GM18502 (cell line): Measurements from ENCODE around the gene PAX8.

Experiments
- ATAC-seq: cut with Tn5 transposase; IDR thresholded peaks from one replicate; pipeline ENCODE4 v1.9.1; 2021; ENCODE audit warnings: mild to moderate bottlenecking; ENCODE audit not compliant: unreplicated experiment, poor library complexity

Gene PAX8

DNA sequence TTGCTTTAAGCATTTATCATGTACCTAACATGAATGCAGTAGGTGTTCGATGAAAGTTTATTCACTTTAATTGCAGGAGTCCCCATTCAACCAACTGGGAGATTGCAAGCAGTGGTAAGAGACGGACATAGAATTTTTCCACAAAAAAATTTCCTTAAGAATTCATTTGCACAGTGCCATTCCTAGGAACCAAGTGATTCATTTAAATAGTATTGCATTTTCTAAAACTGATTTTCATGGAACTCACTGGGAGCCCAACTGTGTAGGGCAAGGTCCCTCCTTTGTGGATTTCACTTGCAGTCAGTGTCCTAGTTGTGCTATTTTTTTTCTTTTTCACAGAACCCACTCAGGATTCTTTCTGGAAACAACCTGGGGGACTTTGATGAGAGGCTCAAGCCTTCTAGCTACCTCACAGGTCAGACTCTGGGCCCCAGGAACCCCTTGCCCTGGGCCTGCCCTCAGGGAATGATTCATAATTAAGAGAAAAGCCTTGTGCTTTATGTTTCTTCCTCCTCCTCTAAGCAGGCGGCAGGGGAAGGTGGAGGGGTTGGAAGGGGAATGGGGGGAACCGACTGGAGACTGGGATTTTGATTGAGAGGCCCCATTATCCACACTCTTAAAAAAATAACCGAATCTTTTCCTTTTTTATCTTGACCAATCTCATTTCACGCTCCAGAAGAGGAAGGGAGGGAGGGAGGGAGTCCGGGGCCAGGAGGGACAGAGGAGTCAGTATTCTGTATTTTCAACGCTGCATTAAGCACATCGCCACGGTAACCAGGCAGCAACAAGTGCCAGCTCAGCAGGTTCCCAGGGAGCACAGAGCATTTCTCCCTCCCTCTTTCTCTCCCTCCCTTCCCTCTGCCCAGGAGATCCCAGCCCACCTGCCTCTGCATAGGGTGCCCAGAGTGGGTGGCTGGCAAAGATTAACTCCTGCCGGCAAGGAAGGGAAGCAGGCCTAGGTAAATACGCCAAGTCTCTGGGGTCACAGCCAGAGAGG is 53.2 kb downstream of the PAX8 start:
- ATAC-seq: no peak

DNA sequence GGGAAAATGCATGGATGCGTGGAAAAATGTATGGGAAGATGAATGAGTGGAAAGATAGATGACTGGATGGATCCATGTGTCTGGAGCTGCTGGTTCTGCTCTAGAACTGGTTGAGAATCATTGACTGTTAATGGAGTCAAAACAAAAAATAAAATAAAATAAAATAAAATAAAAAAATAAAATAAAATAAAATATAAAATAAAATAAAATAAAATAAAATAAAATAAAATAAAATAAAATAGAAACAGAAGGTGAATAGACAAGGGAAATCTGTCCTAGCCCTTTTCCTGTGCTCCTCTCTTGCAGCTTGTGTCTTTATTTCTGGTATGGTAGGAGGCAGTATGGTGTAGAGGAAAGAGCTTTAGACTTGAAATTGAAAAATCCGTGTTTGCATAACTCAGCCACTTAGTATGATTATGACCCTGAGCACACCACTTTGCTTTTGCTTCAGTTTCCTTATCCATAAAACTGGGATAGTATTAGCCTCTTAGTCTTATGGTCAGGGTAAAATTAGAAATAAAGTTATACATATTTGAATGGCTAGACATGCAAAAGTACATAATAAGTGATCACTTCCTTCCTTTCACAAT is 54.0 kb downstream of the PAX8 start:
- ATAC-seq: no peak

DNA sequence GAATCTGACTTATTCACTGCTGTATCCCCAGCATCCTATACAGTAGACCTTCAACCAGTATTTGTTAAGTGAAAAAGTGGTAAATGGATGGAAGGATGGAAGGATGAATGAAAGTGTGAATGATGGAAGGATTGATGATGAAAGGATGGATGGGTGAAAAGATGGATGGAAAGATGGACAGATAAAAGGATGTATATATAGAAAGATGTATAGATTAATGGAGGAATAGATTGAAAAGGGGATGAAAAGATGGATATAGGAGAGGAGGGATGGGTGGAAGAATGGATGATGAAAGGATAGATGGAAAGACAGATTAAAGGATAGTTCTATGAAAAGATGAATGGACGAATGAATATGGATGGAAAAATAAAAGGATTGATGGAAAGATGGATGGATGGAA is 54.9 kb downstream of the PAX8 start:
- no peak for ATAC-seq

DNA sequence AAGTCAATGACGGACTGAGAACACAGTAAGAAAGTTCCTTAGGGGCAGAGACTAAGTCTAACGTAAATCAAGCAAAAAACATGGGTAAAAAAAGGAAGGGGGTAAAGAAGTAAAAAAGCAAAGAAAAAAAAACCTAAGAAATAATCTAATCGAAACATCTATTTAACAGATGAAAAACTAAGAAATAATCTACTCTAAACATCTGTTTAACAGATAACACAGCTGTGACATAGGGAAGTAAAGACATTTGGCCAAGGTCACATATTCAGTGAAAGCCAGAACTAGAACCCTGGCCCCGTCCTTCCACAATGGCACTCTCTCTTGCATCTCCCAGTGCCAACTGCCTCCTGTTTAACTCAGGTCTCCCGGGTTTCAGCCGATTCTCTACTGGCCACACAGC is 56.9 kb downstream of the PAX8 start:
- no peak for ATAC-seq

DNA sequence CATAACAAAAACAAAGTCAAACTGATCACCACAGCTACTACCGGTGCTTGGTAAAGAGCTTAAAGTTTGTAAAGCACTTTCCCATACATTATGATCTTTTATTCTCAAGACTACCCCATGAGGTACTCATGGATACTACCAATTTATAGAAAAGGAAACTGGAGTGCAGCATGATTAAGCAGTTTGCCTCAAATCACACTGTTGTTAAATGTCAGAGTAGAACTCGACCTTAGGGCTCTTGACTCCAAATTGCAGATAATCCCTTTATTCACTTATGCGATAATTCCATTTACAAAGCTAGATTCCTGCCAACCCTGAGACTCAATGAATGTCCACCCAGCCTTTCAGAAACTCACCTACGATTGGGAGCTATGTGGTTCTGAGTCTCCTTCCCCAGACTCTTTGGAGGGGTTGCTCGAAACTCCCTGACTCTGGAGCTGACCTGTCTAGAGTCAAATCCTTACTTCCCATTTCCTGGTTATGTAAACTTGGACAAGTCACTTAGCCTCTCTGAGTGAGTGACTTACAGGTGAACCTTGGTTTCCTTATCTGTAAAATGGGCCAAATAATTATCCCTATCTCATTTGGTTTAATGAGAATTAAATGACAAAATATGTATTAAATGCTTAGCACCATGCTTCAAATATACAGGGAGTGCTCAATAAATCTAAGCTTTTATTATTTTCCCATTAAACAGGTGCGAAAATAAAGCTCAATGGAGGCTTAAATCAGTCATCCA is 57.6 kb downstream of the PAX8 start:
- no peak for ATAC-seq

DNA sequence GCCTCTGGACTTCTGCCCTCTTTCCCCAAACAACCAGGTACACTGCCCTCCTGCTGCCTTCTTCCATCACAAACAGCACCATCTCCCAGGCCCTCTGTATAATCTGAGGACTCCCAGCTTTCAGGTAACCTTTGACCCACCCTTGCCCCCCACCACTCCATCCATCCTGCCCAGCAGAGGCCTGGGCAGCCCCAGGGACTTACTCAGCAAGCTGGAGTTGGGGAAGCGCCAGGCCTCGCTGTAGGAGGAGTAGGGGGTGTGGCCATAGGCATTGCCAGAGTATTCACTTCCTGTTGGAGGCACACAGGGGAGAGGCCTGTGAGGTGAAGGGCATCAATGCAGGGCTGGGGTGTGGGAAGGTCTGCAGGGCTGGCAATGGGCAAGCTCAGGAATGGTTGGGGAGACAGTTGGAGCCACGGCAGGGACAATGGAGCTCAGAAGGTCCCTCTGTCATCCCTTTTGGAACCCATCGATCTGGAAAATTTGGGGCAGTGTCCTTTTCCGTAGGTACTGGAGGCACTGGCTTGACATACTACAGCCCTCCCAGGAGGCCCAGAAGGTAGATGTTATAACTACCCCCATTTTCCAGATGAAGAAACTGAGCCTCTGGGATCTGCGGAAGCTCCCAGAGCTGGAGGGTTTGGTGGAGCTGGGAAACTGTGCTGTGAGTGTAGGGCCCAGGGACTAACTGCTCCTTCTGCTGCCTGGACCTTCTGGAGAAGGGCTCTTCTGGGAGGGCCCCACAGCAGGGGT is 58.7 kb downstream of the PAX8 start:
- no peak for ATAC-seq

DNA sequence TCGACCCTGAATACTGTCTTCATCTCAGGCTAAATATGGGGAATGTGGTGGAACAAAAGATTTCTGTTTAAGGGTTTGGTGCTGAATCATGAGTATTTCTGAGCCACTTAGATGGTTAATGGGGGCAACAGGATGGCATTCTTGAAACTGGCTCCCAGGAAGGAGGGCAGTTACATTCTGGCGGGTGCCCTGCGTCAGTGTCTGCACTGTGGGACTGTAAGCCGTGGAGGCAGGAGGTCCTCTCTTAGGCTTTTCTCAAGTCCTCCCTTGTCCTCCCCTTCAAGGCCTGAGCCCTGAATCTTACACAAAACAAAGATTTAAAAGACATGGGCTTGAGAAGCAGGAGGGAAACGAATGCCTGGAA is 59.2 kb downstream of the PAX8 start:
- no peak for ATAC-seq

DNA sequence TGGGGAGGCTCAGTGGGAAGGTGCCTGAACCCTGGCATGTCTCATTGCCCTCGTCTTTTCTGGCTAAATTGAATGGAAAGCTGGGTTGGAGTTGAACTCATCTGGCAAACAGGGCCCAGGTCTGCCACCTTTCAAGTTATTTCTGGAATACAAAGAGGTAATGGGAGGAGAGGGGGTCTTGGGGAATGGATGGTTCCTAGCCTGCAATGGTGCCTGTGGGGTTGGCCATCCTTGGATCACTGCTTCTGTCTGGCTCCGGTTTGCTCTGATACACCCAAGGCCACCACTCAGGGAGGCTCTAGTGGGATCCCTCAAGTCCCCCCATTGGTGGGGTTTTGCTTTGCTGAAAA is 59.7 kb downstream of the PAX8 start:
- no peak for ATAC-seq

DNA sequence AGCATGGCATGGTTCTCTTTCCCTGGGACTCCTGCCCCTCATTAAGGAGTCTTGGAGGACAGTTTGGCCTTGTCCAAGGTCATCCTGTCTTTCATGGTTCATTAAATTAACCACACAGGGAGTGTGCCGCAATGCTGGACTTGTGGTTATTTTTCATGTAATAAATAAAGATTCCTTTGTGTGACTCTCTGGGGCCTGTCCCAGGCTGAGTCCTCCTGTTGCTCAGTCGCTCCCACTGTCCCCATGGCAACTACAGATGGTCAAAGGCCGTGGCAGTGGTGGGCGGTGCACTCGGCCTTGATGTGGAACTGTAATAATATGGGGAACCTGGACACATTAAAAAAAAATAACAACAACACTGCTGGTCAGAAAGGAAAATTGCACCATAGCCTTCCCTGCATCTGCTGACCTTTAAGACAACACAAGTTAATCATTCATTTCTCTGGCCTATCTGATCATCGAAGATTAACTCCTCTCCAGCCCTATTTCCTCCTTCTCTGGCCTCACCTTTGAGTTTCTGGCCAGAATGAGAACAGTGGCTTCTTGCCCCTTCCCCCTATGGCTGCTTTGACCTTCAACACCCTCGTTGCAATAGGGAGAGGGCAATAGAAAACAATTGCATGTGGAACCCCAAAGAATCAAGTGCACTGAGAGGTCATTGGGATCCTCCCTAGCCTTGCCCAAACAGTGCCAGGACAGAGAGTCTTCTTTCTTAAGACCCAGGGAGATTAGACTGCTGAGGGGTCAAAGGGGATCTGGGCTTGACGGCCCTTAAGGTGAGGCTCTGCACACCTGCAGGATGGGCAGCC is 60.2 kb downstream of the PAX8 start:
- no peak for ATAC-seq

DNA sequence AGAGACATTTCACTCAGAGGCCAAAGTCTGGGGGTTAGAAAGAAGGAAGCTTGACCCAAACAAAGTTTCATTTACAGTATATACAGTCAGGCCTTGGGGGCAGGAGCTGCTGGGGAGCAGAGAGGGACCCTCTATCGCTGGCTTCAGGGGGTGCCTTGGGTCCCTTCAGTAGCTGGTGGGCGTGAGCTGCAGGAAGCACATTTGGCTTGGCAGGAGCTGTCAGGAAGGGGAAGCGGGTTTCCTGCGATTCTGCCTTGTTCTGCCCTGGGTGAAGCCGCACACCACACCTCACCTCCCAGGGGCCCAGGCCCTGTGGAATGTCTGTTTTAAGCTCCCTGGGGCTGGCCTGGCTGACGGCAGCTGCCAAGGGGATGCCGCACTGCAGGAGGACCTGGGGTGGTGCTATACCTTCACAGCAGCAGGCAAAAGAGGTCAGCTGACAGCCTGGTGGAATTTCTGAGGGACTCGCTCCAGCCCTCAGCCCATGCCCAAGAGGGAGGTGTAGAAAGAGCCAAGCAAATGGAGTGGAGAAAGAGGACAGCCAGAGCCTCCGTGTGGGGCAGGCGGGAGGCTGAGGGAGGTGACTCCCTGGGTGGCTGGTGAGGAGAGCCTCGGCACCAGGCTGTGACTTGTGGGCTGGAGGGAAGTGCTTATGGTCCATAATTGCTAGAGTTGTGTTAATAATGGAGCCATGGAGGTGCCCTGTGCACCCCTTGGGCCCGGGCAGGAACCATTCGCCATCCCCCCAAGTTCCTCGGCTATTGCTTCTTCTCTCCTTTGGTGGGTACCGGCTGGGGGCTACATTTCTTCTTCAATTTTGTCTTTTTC is 61.1 kb downstream of the PAX8 start:
- ATAC-seq: no peak

DNA sequence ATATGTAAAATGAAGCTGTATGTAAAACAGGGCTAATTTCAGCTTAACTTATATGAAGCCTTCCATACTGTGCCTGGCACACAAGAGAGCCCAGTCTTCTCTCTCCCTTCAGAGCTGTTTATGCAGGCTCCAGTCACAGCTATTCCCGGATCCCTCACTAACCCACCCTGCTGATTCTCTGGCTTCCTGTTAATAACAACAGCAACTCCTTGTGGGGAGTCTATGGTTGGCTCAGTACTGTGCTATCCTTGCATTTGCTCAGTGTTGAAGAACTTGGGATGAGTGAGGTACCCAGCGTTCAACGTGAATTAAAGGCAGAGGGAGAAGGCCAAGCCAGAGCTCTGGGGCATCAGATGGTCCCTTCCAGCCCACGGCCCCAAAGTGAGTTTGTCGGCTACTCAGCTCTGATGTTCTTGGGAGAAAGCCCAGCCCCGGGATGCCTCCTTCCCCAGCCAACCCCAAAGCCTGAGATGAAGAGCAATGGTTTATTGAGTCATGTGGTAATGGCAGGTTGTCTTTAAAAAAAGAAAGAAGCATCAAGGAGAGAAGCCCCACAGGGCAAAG is 61.7 kb downstream of the PAX8 start:
- ATAC-seq: no peak

DNA sequence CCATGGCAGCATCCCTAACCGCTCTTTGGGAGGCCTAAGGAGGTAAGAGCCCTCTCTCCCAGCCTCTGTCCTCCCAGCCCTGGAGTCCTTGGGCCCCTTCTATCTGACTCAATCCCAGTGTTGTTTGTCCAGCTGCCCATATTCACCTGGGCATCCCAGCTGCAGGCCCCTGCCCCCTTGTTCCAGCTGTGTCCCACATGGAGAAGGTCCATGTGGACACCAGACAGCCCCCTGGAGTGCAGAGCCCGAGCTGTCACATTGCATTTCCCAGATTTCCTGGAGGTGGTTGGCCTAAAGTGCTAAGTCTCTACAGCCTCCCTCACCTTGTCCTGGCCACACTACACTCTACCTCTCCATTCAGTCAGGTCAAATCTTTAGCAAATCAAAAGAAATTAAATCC is 62.4 kb downstream of the PAX8 start:
- no peak for ATAC-seq

DNA sequence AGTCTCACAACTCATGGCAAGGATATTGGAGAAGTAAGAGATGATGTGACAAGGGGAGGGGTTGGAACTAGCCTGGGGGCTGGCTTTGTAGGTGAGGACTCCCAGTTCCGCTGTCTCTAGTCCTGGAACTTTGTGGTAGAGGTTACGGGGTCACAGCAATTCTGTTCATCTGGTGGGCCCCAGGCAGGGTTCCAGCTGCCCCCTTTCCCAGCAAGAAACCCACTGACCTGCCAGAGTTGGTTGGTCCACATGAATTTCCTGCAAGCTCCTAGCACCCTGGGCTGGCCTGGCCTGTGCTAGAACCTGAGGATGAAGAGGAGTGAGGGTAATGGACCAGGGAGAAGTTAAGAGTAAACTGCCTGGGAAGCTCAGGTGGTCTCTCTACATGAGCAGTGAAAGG is 63.7 kb downstream of the PAX8 start:
- no peak for ATAC-seq

DNA sequence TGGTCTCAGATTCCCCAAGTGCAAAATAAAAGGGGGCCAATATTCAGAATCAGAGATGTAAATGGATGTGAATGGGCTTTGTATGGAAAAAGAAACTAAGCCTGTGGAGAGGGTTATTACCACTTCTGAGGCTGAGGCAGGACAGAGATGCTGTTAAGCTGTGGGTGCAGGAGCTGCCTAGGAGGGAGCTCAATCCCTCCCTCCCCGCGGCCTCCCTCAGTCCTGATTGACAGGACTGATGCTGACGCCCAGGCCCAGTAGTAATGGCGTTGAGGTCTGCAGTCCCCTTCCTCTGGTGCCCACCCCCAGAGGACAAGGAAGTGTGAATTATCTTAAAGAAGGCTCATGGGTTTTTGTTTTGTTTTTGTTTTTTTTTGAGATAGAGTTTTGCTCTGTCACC is 64.6 kb downstream of the PAX8 start:
- no peak for ATAC-seq

DNA sequence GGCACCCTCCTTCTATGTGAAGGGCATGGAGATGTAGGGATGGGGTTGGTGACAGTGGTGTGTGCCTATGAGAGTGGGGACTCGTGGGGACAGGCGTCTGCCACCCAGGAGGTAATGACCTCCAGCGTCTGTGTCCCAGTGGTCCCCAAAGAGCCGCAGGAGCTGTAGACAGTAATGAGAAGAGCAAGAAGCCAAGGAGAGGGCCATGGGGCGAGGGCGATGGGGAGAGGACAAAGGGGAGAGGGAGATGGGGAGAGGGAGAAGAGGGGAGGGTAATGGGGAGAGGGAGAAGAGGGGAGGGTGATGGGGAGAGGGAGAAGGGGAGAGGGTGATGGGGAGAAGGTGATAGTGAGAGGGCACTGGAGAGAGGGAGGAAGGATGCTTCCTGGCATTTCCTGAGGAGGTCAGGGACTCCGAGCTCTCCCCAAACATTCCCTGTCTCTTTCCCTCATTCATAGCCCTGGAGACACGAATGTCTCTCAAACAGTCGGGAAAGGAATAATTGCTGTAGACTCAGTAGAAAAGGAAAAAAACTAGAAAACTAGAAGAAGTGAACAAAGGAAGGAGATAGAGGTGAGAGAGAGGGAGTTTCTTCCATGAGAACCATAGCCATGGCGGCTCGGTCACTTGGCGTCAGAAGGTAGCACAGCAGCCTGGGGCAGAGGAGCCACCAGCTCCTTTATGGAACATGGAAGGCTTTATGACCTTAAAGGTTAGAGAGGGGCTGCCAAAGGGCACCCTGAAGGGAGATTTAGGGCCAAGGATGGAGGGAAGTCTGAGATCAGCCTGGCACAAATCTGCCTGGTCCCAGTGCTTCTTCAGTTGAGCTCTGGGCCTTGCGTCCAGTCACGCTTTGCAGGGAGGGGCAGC is 65.4 kb downstream of the PAX8 start:
- no peak for ATAC-seq

DNA sequence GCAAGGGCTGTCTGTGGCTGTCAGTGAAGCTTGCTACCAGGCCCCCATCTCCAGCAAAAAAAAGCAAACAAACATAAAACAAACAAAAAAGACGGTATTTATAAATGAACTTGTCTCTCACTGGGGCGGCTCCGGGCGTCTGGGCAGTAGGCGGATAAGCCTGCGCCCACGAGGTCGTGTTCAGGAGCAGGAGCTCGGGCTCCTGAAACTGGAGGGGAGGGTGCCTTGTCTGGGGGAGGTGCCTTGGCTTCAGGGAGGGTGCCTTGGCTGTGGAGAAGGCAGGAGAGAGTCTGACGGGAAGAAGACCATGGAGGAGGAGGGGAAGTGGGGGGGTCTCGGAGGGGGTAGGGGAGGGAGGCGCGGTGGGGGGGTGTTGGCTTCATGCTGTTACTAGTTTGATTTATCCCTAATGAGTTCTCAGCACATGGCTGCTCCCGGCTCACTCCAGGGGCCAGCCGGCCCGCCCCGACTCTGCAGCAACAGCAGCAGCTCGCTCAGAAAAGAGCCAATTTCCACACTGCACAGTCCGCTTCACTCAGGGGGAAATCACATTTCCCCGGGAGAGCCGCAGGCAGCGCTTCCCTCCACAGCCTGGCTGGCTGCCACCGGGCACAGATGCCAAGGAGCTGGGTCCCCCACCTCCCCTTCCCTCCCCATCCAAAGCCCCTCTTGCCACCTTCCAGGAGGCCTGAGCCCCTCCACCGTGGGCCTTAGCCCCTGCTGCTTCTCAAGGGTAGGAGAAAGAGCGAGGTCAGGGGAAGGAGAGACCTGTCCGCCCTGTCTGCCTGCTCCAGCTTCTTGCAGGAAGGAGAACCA is 66.3 kb downstream of the PAX8 start:
- no peak for ATAC-seq
